ENCODE results near the gene PAX2.

The PAX2 gene

GRCh38 chr10:100724531-100725027, 20.8 kb upstream of the PAX2 start:
- no peak for DNase-seq (ENCODE audit: low read depth)

- DNase-seq (ENCODE audit: low read depth) = no peak
Measured at GRCh38 chr10:100725071-100725471, 20.3 kb upstream of the PAX2 start.

- DNase-seq (ENCODE audit: low read depth) = no peak
Measured at GRCh38 chr10:100725869-100726426, 19.4 kb upstream of the PAX2 start.

DNA sequence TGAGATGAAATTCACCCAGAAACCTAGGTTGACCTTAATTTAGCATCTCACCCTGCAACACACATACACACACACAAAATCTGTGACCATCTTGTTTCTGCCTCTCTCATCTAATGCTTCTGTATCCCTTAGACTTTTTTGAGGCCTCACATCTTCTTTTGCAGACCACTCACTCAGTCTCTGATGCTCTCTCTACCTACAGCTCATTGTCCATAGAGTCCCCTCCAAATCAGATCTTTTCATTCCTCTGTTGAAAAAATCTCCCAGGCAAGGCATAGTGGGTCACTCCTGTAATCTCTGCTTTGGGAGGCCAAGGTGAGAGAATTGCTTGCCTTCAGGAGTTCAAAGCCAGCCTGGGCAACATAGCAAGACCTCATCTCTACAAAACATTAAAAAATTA, 17.6 kb upstream of the PAX2 start:
- no peak for DNase-seq (ENCODE audit: low read depth)

DNA sequence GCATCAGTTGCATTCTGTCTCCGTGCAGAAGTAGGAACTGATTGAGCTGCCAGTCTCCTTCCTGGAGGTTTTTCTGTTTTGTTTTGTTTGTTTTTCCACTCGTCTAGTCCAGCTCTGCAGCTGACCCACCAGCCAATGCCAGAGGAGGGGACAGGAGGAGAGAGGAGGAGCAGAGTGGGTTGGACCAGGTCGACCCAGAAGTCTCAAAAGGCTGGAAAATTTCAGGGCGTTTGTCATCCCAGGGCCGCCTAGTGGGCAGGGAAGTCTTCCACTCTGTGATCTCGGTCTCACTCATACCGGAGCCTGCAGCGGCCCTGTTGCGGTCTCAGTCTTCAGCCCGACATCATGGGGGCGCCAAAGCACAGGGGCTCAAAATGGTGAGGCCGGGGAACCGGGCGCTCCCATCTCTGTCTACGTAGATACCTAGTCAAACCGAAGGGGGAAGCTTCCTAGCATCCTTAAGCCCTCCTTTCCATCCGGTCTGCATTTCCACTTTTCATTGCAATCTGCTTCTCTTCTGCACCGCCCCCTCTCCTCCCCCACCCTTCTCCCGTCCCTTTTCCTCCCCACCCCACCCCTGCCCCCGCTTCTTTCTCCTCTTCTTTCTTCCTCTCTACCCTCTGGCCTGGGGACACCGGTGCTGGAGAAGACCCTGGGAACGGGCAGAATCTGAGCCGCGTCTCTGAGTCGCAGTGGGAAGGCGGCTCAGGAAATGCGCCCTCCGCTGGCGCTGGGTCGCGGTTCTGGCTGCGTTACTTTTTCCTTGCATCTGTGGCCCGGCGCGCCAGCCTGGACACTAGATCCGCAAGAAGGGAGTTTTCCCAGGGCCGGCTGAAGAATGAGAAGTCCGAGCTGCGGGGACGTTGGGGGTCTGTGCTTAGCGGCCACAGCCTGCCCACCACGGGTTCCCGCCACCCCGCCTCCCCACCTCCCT, 16.2 kb upstream of the PAX2 start:
- DNase-seq (ENCODE audit: low read depth) = no peak

- no peak for DNase-seq (ENCODE audit: low read depth)
Measured at GRCh38 chr10:100729862-100730724, 15.3 kb upstream of the PAX2 start.

- DNase-seq (ENCODE audit: low read depth) = no peak
Measured at GRCh38 chr10:100730725-100731406, 14.5 kb upstream of the PAX2 start.

DNA sequence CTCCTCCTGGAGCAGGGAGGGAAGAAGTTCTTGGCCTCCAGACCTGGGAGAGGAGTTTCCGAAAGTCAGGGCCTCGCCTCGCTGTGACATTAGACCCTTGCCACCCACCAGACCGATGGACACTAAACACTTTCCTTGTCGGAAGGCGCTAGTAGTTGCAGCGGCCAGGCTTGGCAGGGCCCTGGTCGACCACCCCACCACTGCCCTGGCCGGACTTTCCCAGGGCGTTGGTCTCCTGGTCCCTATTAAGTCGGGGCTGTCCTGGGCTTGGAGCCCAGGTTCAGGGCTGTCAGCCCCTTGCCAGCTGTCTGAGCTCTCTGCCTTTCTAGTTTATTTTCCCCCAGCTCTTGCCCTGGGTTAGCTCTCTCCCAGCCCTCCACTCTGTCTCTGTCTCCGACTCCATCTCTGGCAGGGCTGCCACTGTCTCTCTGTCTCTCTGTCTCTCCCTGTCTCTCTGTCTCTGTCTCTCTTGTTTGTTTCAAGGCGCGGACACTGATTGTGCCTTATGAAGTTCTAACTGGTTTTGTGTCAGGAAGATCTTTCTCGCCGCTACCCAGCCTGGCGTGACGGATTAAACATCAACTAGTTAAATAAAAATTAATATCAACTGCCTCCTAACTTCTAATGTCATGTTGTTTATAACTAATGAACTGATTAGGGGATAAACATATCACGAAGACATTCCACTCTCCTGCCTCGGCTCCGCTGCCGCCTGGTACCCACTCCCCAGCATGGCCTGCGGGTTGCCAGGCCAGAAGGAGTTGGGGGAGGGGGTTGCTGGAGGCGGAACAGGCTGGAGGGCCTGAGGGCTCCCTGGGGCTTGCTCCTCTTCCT, 13.8 kb upstream of the PAX2 start:
- no peak for DNase-seq (ENCODE audit: low read depth)

GRCh38 chr10:100732241-100732596, 13.2 kb upstream of the PAX2 start:
- no peak for DNase-seq (ENCODE audit: low read depth)

DNA sequence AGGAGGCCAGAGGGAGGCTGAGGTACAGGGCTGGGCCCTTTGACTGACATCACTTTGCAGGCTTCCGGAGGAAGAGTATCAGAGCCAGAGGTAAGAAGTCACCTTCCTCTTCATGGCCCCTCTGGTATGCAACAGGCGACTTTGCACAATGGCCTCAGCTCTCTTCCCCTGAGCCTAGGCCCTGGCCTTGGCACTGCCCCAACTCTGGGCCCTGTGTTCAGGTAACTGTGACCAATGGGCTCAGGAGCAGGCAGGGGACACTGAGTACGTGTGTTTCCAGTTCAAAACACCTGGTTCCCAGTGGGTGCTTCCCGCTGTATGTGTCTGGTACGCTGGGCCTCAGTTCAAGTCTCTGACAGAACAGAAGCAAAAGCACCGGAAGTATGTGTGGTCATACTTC, 12.1 kb upstream of the PAX2 start:
- no peak for DNase-seq (ENCODE audit: low read depth)

GRCh38 chr10:100734295-100735086, 10.9 kb upstream of the PAX2 start:
- DNase-seq (ENCODE audit: low read depth) = no peak

DNA sequence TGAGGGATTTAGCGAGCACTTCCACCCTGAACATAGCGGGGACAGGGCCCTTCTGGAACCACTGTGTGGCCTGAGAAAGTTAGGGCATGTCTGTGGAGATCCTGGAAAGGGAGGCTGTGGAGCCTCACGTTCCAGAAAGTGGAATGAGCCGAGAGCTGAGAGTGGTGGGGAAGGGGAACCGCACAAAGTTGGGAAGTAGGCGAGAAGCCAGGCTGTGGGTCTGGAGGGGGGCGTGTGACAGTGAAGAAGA, 10.4 kb upstream of the PAX2 start:
- no peak for DNase-seq (ENCODE audit: low read depth)

DNA sequence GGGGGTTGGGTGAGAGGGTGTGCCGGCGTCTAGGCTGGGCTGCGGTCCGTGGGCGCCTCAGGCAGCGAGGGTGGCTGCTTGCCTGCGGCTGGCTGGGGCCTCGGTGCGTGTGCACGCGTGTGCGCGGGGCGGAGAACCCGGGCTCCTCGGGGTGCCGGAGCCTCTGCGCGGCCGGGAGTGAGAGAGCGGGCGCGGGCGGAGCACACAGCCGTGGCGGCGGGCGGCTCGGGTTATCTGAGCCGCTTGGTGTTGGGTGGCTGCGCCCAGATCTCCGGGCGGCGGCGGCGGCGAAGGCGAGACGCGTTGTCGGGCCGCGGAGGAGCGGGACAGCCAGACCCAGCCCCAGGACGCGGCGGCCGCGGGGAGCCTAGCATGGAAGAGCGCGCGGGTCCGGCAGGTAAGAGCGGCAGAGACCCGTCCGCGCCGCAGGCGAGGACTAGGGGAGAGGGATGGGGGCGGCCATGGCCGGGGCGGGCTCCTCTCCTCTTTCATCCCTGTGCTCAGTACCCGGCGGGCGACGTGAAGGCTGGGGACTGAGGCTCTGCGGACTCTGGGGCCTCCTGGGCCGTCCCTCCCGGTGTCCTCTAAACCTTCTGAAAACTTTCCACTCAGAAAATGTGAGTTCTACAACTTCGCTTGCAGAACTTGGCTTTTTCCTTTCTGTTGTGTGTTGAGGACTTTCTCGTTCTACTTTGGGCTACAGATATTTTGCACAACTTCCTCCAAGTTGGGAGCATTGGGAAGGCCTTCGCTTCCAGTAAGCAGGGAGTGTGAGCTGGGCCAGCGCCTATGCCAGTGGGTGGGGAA, 9.8 kb upstream of the PAX2 start:
- no peak for DNase-seq (ENCODE audit: low read depth)

DNA sequence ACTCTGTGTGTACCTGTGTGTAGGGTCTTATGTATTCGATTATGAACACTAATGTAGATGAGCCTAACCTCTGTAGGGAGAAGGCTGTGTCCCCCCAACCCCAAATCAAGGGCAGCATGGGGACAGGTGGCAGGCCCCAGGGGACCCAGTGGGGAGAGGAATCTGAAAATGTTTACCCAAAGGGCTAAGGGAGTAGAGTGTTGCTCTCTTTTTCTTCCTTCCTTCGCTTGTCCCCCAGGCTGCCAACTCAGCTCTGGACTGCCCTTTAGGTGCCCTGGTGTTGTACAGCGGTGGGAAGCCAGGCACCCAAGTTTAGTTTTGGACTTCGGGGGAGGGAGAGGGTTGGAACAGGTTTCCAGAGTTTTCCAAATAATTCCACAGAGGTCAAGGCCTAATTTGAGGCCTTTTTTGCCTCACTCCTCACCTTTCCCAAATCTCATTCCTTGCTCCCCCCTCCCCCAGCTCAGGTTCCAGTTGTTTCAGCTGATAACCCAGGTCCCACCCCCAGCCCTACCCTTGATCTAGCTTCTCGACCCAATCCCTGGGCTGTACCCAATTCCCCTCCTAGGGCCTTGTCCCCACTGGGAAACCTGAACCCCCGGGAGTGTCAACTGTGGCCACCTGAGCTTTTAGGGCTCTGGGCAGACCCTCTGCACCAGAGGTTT, 9.1 kb upstream of the PAX2 start:
- no peak for DNase-seq (ENCODE audit: low read depth)

- no peak for DNase-seq (ENCODE audit: low read depth)
Measured at GRCh38 chr10:100736809-100737354, 8.5 kb upstream of the PAX2 start.

DNA sequence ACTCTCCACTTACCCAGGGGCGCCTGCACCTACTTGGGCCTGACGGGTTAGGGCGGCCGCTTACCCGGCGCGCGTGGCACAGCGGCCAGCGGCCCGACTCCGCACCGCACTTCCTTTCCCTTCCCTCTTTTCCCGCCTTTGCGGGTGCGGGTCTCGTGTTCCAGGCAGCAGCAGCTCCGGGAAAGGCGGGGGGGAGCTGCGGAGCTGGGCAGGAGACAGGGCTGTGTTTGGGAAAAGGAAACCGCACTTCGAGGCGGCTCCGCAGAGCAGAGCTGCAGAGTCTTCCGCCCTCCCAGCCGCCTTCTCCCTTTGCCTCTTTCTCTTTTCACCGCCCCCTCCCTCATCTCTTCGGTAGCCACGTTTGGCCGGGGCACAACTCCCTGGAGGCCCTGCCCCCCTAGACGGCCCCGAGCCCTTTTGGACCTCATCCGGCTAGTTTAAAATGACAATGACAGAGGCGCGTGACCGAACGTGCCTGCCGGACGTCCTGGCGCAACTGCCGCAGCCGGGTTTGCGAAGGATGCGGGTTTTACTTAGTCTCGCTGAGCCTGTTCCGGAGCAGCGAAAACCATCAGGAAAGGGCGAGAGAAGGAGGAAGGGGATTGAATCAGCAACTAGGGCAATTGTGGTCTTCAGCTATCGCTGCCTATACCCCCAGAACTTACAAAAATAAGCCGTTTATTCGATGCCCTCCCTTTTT, 7.9 kb upstream of the PAX2 start:
- DNase-seq (ENCODE audit: low read depth) = no peak

GRCh38 chr10:100738055-100738827, 7.1 kb upstream of the PAX2 start:
- no peak for DNase-seq (ENCODE audit: low read depth)
